ENCODE results near the gene FN1.

Gene FN1

GRCh38 chr2:215316336-215316735 is 119.5 kb downstream of the FN1 start:
- H4K8ac ChIP-seq (ENCODE audit: low read depth, low read length) = no peak overlapping the region
- no peak overlapping the region for H3K27ac ChIP-seq (replicated peaks; ENCODE audit: low read length)
- H2BK5ac ChIP-seq (ENCODE audit: low read length) = no peak overlapping the region
- no peak overlapping the region for H3K9ac ChIP-seq (ENCODE audit: low read depth, low read length, poor library complexity)
- no peak for DNase-seq (ENCODE audit: low spot score)
- no peak overlapping the region for H3K14ac ChIP-seq (ENCODE audit: low read length)
- no peak overlapping the region for H2BK15ac ChIP-seq (ENCODE audit: low read length)
- no peak overlapping the region for H3K18ac ChIP-seq (ENCODE audit: low read length)
- no peak overlapping the region for H4K91ac ChIP-seq (ENCODE audit: low read depth, low read length, poor library complexity)
- H3K4me3 ChIP-seq (ENCODE audit: low read length in 2 of 2) = no peak overlapping the region
- H2BK12ac ChIP-seq (ENCODE audit: low read length) = no peak overlapping the region
- WGBS, 2 donors (ENCODE audit: extremely low coverage in 2 of 2, insufficient read length in 2 of 2, insufficient replicate concordance in 1 of 2) = no CpG with 5 or more reads among the region's 2 CpGs
- H3K4ac ChIP-seq (ENCODE audit: low read length) = no peak overlapping the region
- H2AFZ ChIP-seq (ENCODE audit: low read length) = no peak overlapping the region
- H2AK5ac ChIP-seq (ENCODE audit: low read depth, low read length) = no peak overlapping the region
- peaks cover 0 to 9% of the 10 kb centered on the region in 2 donors for H3K4me1 ChIP-seq (ENCODE audit: control insufficient read depth in 2 of 2, insufficient read depth in 1 of 2, low read depth in 1 of 2, low read length in 2 of 2)
- H3K4me2 ChIP-seq (ENCODE audit: insufficient read depth, low read length, poor library complexity, severe bottlenecking) = no peak overlapping the region
- peaks cover 3% of the 10 kb centered on the region for H3K79me1 ChIP-seq (ENCODE audit: low read depth, low read length)
- H3K36me3 ChIP-seq (replicated peaks in 1 of 2; ENCODE audit: control insufficient read depth in 2 of 2, insufficient read depth in 2 of 2, low read length in 2 of 2) = peaks cover 4 to 13% of the 10 kb centered on the region in 2 donors
- H3K23ac ChIP-seq (ENCODE audit: low read depth, low read length, poor library complexity) = no peak overlapping the region
- no peaks in the 10 kb centered on the region for H3K9me3 ChIP-seq (replicated peaks in 1 of 2; ENCODE audit: control insufficient read depth in 2 of 2, insufficient read depth in 1 of 2, low read depth in 1 of 2, low read length in 2 of 2)
- H2BK120ac ChIP-seq (ENCODE audit: low read depth, low read length) = no peak overlapping the region
- H3K27me3 ChIP-seq (ENCODE audit: control insufficient read depth in 3 of 3, insufficient read depth in 3 of 3, low read depth in 1 of 3, low read length in 3 of 3) = no peaks in the 10 kb centered on the region

- Histone ChIP-seq H3K18ac (ENCODE audit: low read length) (no peak overlapping the region), H2BK120ac (ENCODE audit: low read depth, low read length) (no peak overlapping the region), H4K91ac (ENCODE audit: low read depth, low read length, poor library complexity) (no peak overlapping the region), H3K4me1 (ENCODE audit: control insufficient read depth in 2 of 2, insufficient read depth in 1 of 2, low read depth in 1 of 2, low read length in 2 of 2) (peaks cover 0 to 9% of the 10 kb centered on the region in 2 donors), H3K27me3 (ENCODE audit: control insufficient read depth in 3 of 3, insufficient read depth in 3 of 3, low read depth in 1 of 3, low read length in 3 of 3) (no peaks in the 10 kb centered on the region), H3K23ac (ENCODE audit: low read depth, low read length, poor library complexity) (no peak overlapping the region), H2BK5ac (ENCODE audit: low read length) (no peak overlapping the region), H2BK15ac (ENCODE audit: low read length) (no peak overlapping the region), H2BK12ac (ENCODE audit: low read length) (no peak overlapping the region), H3K4ac (ENCODE audit: low read length) (no peak overlapping the region), H2AFZ (ENCODE audit: low read length) (no peak overlapping the region), H3K9me3 (replicated peaks in 1 of 2; ENCODE audit: control insufficient read depth in 2 of 2, insufficient read depth in 1 of 2, low read depth in 1 of 2, low read length in 2 of 2) (no peaks in the 10 kb centered on the region), H3K36me3 (replicated peaks in 1 of 2; ENCODE audit: control insufficient read depth in 2 of 2, insufficient read depth in 2 of 2, low read length in 2 of 2) (peaks cover 4 to 9% of the 10 kb centered on the region in 2 donors), H3K4me2 (ENCODE audit: insufficient read depth, low read length, poor library complexity, severe bottlenecking) (no peak overlapping the region), H4K8ac (ENCODE audit: low read depth, low read length) (no peak overlapping the region), H3K14ac (ENCODE audit: low read length) (no peak overlapping the region), H2AK5ac (ENCODE audit: low read depth, low read length) (no peak overlapping the region), H3K4me3 (ENCODE audit: low read length in 2 of 2) (no peak overlapping the region), H3K27ac (replicated peaks; ENCODE audit: low read length) (no peak overlapping the region), H3K9ac (ENCODE audit: low read depth, low read length, poor library complexity) (no peak overlapping the region), H3K79me1 (ENCODE audit: low read depth, low read length) (peaks cover 2% of the 10 kb centered on the region)
- no peak for DNase-seq (ENCODE audit: low spot score)
- WGBS, 2 donors (ENCODE audit: extremely low coverage in 2 of 2, insufficient read length in 2 of 2, insufficient replicate concordance in 1 of 2) = no CpG with 5 or more reads among the region's 2 CpGs
Observed at GRCh38 chr2:215315301-215315700, 120.6 kb downstream of the FN1 start.

- no CpG with 5 or more reads among the region's 1 CpG for WGBS, 2 donors (ENCODE audit: extremely low coverage in 2 of 2, insufficient read length in 2 of 2, insufficient replicate concordance in 1 of 2)
- no peak overlapping the region for H2BK15ac ChIP-seq (ENCODE audit: low read length)
- H3K9ac ChIP-seq (ENCODE audit: low read depth, low read length, poor library complexity) = no peak overlapping the region
Observed at GRCh38 chr2:215314896-215315295, 121.0 kb downstream of the FN1 start.

GRCh38 chr2:215313255-215313613 is 122.6 kb downstream of the FN1 start:
- Histone ChIP-seq H3K4me2 (ENCODE audit: insufficient read depth, low read length, poor library complexity, severe bottlenecking) (no peak overlapping the region), H3K9ac (ENCODE audit: low read depth, low read length, poor library complexity) (no peak overlapping the region), H3K9me3 (replicated peaks in 1 of 2; ENCODE audit: control insufficient read depth in 2 of 2, insufficient read depth in 1 of 2, low read depth in 1 of 2, low read length in 2 of 2) (no peaks in the 10 kb centered on the region), H3K79me1 (ENCODE audit: low read depth, low read length) (peaks cover 2% of the 10 kb centered on the region), H3K4ac (ENCODE audit: low read length) (no peak overlapping the region), H3K14ac (ENCODE audit: low read length) (no peak overlapping the region), H4K91ac (ENCODE audit: low read depth, low read length, poor library complexity) (no peak overlapping the region), H2BK5ac (ENCODE audit: low read length) (no peak overlapping the region), H3K4me3 (ENCODE audit: low read length in 2 of 2) (no peak overlapping the region), H3K27me3 (ENCODE audit: control insufficient read depth in 3 of 3, insufficient read depth in 3 of 3, low read depth in 1 of 3, low read length in 3 of 3) (no peaks in the 10 kb centered on the region), H3K18ac (ENCODE audit: low read length) (no peak overlapping the region), H2BK15ac (ENCODE audit: low read length) (no peak overlapping the region), H2AFZ (ENCODE audit: low read length) (no peak overlapping the region), H3K23ac (ENCODE audit: low read depth, low read length, poor library complexity) (no peak overlapping the region), H3K36me3 (replicated peaks in 1 of 2; ENCODE audit: control insufficient read depth in 2 of 2, insufficient read depth in 2 of 2, low read length in 2 of 2) (peaks cover 4 to 6% of the 10 kb centered on the region in 2 donors), H2AK5ac (ENCODE audit: low read depth, low read length) (no peak overlapping the region), H3K27ac (replicated peaks; ENCODE audit: low read length) (no peak overlapping the region), H3K4me1 (ENCODE audit: control insufficient read depth in 2 of 2, insufficient read depth in 1 of 2, low read depth in 1 of 2, low read length in 2 of 2) (peaks cover 0 to 9% of the 10 kb centered on the region in 2 donors), H4K8ac (ENCODE audit: low read depth, low read length) (no peak overlapping the region), H2BK120ac (ENCODE audit: low read depth, low read length) (no peak overlapping the region), H2BK12ac (ENCODE audit: low read length) (no peak overlapping the region)
- WGBS, 2 donors (ENCODE audit: extremely low coverage in 2 of 2, insufficient read length in 2 of 2, insufficient replicate concordance in 1 of 2) = no CpG with 5 or more reads among the region's 4 CpGs
- no peak for DNase-seq (ENCODE audit: low spot score)

More at GRCh38 chr2:215314896-215315295, 121.0 kb downstream of the FN1 start:
- Histone ChIP-seq H3K27me3 (ENCODE audit: control insufficient read depth in 3 of 3, insufficient read depth in 3 of 3, low read depth in 1 of 3, low read length in 3 of 3) (no peaks in the 10 kb centered on the region), H3K4me2 (ENCODE audit: insufficient read depth, low read length, poor library complexity, severe bottlenecking) (no peak overlapping the region), H3K18ac (ENCODE audit: low read length) (no peak overlapping the region), H2AK5ac (ENCODE audit: low read depth, low read length) (no peak overlapping the region), H3K14ac (ENCODE audit: low read length) (no peak overlapping the region), H2BK120ac (ENCODE audit: low read depth, low read length) (no peak overlapping the region), H3K4me3 (ENCODE audit: low read length in 2 of 2) (no peak overlapping the region), H3K4ac (ENCODE audit: low read length) (no peak overlapping the region), H3K4me1 (ENCODE audit: control insufficient read depth in 2 of 2, insufficient read depth in 1 of 2, low read depth in 1 of 2, low read length in 2 of 2) (peaks cover 0 to 9% of the 10 kb centered on the region in 2 donors), H3K9me3 (replicated peaks in 1 of 2; ENCODE audit: control insufficient read depth in 2 of 2, insufficient read depth in 1 of 2, low read depth in 1 of 2, low read length in 2 of 2) (no peaks in the 10 kb centered on the region), H4K91ac (ENCODE audit: low read depth, low read length, poor library complexity) (no peak overlapping the region), H4K8ac (ENCODE audit: low read depth, low read length) (no peak overlapping the region), H3K27ac (replicated peaks; ENCODE audit: low read length) (no peak overlapping the region), H3K79me1 (ENCODE audit: low read depth, low read length) (peaks cover 2% of the 10 kb centered on the region), H2BK12ac (ENCODE audit: low read length) (no peak overlapping the region), H2BK5ac (ENCODE audit: low read length) (no peak overlapping the region), H3K23ac (ENCODE audit: low read depth, low read length, poor library complexity) (no peak overlapping the region), H2AFZ (ENCODE audit: low read length) (no peak overlapping the region), H3K36me3 (replicated peaks in 1 of 2; ENCODE audit: control insufficient read depth in 2 of 2, insufficient read depth in 2 of 2, low read length in 2 of 2) (peaks cover 4 to 9% of the 10 kb centered on the region in 2 donors)
- no peak for DNase-seq (ENCODE audit: low spot score)

Measured in neuronal stem cell (in vitro differentiated cells).